KMS-11 (cell line): ENCODE measurements around the gene SIMC1.

Experiments
- H2AFZ ChIP-seq: fragments of 200-600 bp; sonication (generic); 2 replicates; pipeline ENCODE4 v1.6.1; 2016; ENCODE audit warnings: antibody characterized with exemption, mixed run types, low read depth
- H3K27ac ChIP-seq: fragments of 200-600 bp; sonication (generic); 2 replicates; pipeline ENCODE4 v1.6.1; 2016; ENCODE audit warnings: mild to moderate bottlenecking, mixed run types
- H3K27me3 ChIP-seq: fragments of 200-600 bp; sonication (generic); 2 replicates; pipeline ENCODE4 v1.6.1; 2017; ENCODE audit warnings: mild to moderate bottlenecking, low read depth, mixed run types, moderate library complexity; ENCODE audit not compliant: insufficient read depth
- H3K36me3 ChIP-seq: fragments of 200-600 bp; sonication (generic); 2 replicates; pipeline ENCODE4 v1.6.1; 2017; ENCODE audit warnings: mild to moderate bottlenecking, mixed run types; ENCODE audit not compliant: insufficient read depth
- H3K4me1 ChIP-seq: fragments of 200-600 bp; sonication (generic); 2 replicates; pipeline ENCODE4 v1.6.1; 2016; ENCODE audit warnings: mild to moderate bottlenecking, low read depth, mixed run types; ENCODE audit not compliant: poor library complexity, severe bottlenecking
- H3K4me2 ChIP-seq: fragments of 200-600 bp; sonication (generic); 2 replicates; pipeline ENCODE4 v1.7.0; 2016; ENCODE audit warnings: mild to moderate bottlenecking, mixed run types
- H3K4me3 ChIP-seq: fragments of 200-600 bp; sonication (generic); IDR thresholded peaks from 2 replicates; pipeline ENCODE4 v1.6.1; 2017; ENCODE audit warnings: low read depth, low read length, mixed read lengths; ENCODE audit not compliant: insufficient read depth
- H3K79me2 ChIP-seq: fragments of 200-600 bp; sonication (generic); 2 replicates; pipeline ENCODE4 v1.6.1; 2016; ENCODE audit warnings: low read depth, mixed run types; ENCODE audit not compliant: insufficient read depth
- H3K9ac ChIP-seq: fragments of 200-600 bp; sonication (generic); 2 replicates; pipeline ENCODE4 v1.6.1; 2016; ENCODE audit warnings: mild to moderate bottlenecking, mixed run types
- H4K20me1 ChIP-seq: fragments of 200-600 bp; sonication (generic); 2 replicates; pipeline ENCODE4 v1.6.1; 2016; ENCODE audit warnings: mild to moderate bottlenecking, mixed run types; ENCODE audit not compliant: insufficient read depth
- CTCF ChIP-seq: fragments of 200-600 bp; sonication (generic); conservative IDR thresholded peaks from 2 replicates; pipeline ENCODE4 v1.6.1; 2017; ENCODE audit warnings: low read depth, mild to moderate bottlenecking, antibody characterized with exemption, low read length, moderate library complexity, mixed read lengths

The SIMC1 gene

DNA sequence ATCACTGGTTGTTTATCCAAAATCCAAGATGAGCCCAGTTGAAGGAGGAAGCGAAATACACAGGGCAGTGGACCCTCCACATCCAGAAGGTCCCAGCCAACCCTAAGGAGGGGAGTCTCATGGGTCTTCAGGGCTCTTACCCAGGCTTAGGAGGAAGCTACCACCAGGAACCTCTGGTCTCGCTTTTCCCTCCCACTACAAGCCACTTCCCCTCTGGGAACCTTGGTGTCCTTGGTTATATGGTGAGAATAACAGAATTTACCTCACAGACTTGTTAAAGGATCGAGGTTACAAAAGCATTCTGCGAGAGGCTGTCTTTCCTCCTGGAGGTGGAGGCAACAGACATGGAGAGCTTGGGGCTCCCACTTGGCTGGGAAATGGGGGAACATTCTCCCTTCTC lies 153.8 kb downstream of the SIMC1 start:
- H3K79me2 ChIP-seq, result peaks cover 23% of the 10 kb centered on the region
- H4K20me1 ChIP-seq, result no peaks in the 10 kb centered on the region
- H3K4me2 ChIP-seq, result no peak overlapping the region
- H3K4me3 ChIP-seq, result no peak overlapping the region
- TF ChIP-seq CTCF, result no peak
- H3K27me3 ChIP-seq, result no peaks in the 10 kb centered on the region
- no peak overlapping the region for H2AFZ ChIP-seq
- peaks cover 26% of the 10 kb centered on the region for H3K4me1 ChIP-seq
- no peaks in the 10 kb centered on the region for H3K36me3 ChIP-seq
- H3K27ac ChIP-seq, result no peak overlapping the region
- no peak overlapping the region for H3K9ac ChIP-seq

GRCh38 chr5:176392526-176392925 lies 154.3 kb downstream of the SIMC1 start:
- Histone ChIP-seq H3K79me2 (peaks cover 18% of the 10 kb centered on the region), H3K4me3 (no peak overlapping the region), H3K27ac (no peak overlapping the region), H3K36me3 (no peaks in the 10 kb centered on the region), H3K9ac (no peak overlapping the region), H2AFZ (no peak overlapping the region), H3K27me3 (no peaks in the 10 kb centered on the region), H4K20me1 (no peaks in the 10 kb centered on the region), H3K4me1 (peaks cover 23% of the 10 kb centered on the region), H3K4me2 (no peak overlapping the region)
- TF ChIP-seq CTCF, result no peak

GRCh38 chr5:176394096-176394495 lies 155.9 kb downstream of the SIMC1 start:
- Histone ChIP-seq H3K4me3 (no peak overlapping the region), H3K79me2 (peaks cover 9% of the 10 kb centered on the region; the same call in 1 of the 2 replicates), H3K27me3 (no peaks in the 10 kb centered on the region), H3K36me3 (no peaks in the 10 kb centered on the region), H3K27ac (no peak overlapping the region), H4K20me1 (no peaks in the 10 kb centered on the region), H2AFZ (no peak overlapping the region), H3K4me2 (no peak overlapping the region), H3K9ac (no peak overlapping the region), H3K4me1 (peaks cover 23% of the 10 kb centered on the region)
- no peak for TF ChIP-seq CTCF

- H3K4me1 ChIP-seq, result peaks cover 22% of the 10 kb centered on the region
- no peaks in the 10 kb centered on the region for H4K20me1 ChIP-seq
- no peak for TF ChIP-seq CTCF
- no peaks in the 10 kb centered on the region for H3K27me3 ChIP-seq
- peaks cover 3% of the 10 kb centered on the region; the same call in 1 of the 2 replicates for H3K79me2 ChIP-seq
- H3K36me3 ChIP-seq, result no peaks in the 10 kb centered on the region
- H3K9ac ChIP-seq, result no peak overlapping the region
- H3K4me3 ChIP-seq, result no peak overlapping the region
- H2AFZ ChIP-seq, result no peak overlapping the region
- H3K4me2 ChIP-seq, result no peak overlapping the region
- H3K27ac ChIP-seq, result no peak overlapping the region
Observed at GRCh38 chr5:176394881-176395675, 156.9 kb downstream of the SIMC1 start.
